HG03139 (cell line): Measurements from ENCODE around the gene AMPH.

Experiments used
- ATAC-seq: cut with Tn5 transposase; IDR thresholded peaks from one replicate; pipeline ENCODE4 v1.9.1; 2021; ENCODE audit not compliant: unreplicated experiment

AMPH gene

GRCh38 chr7:38545977-38546376 lies 85.2 kb downstream of the AMPH start:
- ATAC-seq = no peak

DNA sequence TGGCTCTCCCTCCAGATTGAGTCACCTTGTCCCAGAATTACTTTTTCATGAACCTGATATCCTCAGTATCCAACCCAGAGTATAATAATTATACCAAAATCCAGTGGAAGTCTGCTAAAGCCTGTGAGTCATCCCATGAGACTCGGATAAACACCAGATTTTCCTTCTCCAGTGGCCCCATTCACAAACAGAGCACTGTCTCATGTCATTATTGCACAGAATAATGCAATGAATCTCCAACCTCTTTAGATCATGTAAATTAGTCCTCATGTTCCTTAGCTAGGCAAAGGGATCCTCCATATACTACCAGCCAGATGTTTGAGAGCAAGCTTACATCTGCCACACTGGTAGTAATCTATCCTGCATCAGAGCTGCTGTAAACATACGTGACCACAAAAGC lies 89.0 kb downstream of the AMPH start:
- no peak for ATAC-seq

GRCh38 chr7:38541440-38541839 lies 89.7 kb downstream of the AMPH start:
- ATAC-seq = no peak

DNA sequence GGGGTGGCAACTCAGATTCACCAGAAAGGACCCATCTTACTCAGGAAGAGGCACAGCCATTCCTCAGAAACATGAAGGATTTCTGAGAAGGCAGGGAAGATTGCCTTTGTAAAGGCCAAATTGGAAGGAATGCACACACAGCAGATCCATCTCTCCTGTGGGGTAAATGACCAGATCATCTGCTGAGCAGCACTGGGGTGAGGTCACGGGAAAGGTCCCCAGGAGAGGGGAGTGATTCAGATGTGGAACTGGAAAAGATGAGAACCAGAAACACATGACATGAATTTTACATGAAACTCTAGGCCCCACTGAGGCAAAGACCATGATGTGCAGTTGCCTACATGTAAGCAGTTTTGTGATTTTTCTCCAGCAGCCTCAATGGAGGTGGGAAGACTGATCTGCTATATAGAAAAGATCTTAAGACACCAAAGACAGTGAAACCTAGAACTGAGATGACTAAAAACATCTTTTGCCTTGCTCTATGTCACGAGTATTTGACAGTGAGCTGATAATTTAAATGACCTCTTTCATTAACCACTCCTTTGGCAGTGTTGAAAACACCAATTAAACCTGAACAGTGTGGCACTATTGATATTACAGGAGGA lies 91.6 kb downstream of the AMPH start:
- no peak for ATAC-seq

GRCh38 chr7:38535073-38535472 lies 96.1 kb downstream of the AMPH start:
- ATAC-seq = no peak

DNA sequence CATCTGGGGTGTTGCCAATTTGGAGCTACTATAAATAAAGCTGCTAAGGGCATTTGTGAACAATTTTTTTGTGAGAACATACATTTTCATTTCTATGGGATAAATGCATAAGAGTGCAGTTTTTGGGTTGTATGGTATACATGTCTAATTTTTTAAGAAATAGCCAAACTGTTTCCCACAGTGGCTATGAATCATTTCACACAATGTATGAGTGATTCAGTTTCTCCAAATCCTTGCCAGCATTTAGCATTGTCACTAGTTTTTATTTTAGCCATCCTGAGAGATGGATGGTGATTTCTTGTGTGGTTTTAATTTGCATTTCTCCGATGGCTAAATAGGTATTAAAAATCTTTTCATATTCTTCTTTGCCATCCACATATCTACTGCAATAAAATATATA lies 105.3 kb downstream of the AMPH start:
- ATAC-seq = no peak

DNA sequence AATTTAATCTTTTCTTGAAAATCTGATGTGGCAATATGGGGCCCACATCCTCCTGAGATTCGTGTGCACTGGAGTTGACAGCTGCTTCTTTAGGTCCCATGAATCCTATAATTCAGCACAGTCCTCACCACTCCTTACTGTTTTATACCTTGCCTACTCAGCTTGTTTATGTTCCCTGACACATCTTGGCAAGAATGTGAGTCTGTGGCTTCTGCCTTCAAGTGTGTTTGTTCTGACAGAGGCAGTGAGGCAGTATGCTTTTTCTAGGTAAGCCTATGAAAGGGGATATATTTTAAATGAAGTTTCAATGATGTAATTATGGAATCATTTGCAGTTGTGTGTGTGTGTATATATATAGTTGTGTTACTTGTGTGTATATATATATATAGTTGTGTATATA lies 106.4 kb downstream of the AMPH start:
- ATAC-seq = no peak

DNA sequence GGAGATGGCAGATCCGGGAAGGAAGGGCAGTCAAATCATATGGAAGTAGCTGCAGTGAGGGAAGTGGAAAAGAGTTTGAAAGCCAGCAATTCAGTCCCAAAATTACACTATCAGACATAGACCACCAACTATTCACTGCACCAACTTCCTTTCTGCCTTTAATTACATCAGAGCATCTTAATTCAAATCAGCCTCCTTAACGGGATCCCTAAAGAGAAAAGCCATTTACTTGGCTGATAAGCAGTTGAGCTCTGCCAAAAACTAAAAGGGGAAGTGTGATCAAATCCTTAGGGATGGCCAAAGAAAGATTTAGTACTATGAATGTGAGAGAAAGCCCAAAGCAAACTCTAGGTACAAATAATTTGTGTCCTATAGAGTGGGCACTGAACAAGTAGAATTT lies 110.4 kb downstream of the AMPH start:
- ATAC-seq = no peak

GRCh38 chr7:38518541-38518940 lies 112.6 kb downstream of the AMPH start:
- no peak for ATAC-seq

DNA sequence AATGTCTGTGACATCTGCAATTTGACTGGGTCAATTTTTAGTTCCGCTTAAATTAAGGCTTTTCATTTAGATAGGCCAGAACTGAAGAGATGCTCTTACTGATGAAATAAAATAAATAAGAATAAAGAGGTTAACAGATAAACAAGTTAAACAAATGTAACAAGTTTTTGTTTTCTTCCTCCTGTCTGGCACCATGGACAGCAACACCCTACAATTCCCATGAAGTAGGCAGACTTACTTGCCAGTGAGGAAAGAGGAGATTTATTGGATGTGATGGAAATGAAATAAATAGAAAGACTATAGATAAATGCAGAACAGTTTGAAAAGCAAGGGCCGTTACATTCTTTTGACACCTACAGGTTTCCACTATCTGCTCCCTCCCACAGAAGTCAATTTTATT lies 118.5 kb downstream of the AMPH start:
- no peak for ATAC-seq

DNA sequence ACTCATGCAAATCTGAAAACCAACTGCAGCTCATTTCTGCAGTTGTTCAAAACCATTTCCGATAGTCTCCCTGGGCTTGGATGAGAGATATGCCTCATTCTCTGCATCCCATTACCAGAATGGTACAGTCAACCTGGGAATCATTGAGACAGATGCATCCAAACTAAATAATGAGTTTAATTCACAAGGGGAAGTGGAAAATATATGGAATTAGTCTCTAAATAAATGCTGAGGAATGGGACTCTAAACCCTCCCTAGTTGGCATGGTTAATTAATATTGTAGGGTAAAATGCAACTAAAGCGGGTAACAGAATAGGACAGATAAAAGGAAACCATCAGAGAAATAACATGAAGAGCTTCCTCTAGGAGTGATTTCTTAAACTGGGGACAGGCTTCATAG lies 118.9 kb downstream of the AMPH start:
- no peak for ATAC-seq

- ATAC-seq = no peak
These were observed 123.8 kb downstream of the AMPH start for GRCh38 chr7:38507384-38507783.

- ATAC-seq = no peak
These were observed 124.4 kb downstream of the AMPH start for GRCh38 chr7:38506756-38507155.

DNA sequence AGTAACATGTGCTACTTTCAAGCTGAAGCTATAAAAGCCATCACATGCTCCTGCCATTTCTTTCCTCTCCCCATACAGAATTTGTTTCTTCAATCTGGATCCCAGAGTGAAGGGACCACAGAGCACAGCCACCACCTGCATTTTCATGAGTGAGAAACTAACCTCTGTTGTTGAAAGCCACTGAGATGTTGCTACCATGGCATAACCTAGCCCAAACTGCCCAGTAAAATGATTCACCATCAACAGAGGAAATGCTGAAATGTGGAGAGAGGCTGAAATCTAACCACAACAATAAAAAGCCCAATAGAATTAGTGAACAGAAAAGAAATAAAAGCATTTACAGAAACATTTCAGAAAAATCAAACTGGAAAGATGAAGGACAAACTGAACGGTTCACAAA lies 125.2 kb downstream of the AMPH start:
- no peak for ATAC-seq

GRCh38 chr7:38504684-38505083 lies 126.5 kb downstream of the AMPH start:
- no peak for ATAC-seq

DNA sequence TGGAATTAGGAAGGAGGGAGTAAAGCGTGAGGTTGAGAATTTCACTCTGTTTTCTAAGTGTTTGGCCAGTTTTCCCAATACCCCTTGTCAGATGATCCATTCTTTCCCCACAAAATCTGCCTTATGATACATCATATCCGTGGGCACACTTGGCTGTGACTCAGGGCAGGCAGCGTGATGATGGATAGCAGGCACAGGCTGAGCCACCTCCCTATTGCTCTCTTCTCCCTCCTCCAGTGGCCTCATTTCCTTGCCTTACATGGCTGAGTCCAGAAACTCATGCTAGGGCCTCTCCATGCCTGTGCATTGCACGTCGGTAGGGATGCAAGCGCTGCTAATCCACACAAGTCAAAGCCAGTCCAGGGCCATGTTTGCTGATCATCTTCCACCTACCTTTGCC lies 128.3 kb downstream of the AMPH start:
- ATAC-seq = no peak

DNA sequence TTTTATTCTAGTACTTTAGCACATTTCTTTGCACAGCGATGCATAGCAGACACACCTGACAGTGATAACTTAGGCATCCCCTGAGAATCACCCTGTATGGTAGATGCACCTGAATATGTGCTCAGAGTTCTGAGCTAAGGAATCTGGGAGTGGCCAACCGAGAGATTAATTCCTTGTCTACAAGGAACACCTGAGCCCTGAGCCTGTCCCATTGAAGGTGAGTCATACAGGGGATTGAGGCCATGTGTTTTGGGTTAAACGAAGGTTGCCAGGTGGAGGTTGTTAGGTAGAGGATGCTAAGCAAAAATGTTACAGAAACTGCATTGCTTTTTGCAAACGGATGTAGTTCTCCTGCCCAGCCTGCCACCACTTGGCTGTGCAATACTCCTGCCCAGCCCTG lies 128.9 kb downstream of the AMPH start:
- ATAC-seq = no peak

DNA sequence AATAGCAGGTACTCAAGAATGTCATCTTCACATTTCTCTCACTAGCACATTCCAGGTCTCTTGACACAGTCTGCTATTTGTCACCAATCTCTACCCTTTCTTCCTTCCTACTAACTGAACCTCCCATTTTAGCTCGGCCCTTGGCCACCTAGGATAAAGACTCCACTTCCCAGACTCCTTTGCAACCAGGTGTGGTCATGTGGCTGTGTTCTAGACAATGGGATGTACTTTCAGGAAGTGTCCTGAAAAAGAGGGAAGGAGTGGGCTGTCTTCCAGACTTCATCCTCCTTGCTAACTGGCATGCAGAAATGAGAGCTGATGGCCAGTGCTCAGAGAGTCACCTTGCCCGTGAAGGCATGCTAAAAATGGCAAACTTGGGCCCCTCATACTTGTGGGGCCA lies 139.2 kb downstream of the AMPH start:
- ATAC-seq = no peak

GRCh38 chr7:38482521-38482920 lies 148.7 kb downstream of the AMPH start:
- no peak for ATAC-seq

DNA sequence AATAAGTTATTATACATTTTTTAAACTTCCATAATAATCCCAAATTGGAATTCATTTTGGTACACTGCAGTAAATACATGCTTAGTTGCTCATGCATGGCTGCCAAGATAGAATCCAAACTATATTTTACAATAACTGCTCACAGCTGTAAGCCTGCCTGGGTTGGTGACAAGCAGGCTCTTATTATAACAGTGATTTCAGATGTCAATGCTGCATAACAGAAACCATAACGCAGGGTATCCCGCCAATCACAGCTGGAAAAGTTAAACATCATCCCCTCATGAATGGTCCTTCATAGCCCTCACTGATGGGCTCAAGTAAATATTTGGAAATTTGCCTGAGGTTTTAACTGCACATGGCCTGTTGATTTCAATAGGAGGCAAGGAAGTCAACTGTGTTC lies 149.8 kb downstream of the AMPH start:
- no peak for ATAC-seq

- no peak for ATAC-seq
These were observed 152.8 kb downstream of the AMPH start for GRCh38 chr7:38478404-38478803.

DNA sequence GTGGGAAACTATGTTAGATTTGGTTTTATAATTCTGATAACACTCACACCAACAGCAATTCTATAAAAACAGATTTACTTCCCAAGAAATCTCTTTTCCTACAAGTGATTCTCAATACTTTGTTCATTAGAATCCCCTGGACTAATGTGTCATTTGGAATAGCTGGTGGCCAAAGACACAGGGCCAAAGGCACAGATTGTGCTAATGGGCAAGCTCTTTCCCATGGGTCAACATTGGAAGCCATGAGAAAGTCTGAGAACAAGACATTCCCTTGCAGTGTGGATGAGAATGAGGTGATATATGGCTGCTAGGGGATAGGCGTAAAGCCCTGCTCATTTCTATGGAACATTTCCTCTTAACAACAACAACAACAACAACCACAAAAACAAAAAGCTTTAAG lies 153.8 kb downstream of the AMPH start:
- no peak for ATAC-seq

DNA sequence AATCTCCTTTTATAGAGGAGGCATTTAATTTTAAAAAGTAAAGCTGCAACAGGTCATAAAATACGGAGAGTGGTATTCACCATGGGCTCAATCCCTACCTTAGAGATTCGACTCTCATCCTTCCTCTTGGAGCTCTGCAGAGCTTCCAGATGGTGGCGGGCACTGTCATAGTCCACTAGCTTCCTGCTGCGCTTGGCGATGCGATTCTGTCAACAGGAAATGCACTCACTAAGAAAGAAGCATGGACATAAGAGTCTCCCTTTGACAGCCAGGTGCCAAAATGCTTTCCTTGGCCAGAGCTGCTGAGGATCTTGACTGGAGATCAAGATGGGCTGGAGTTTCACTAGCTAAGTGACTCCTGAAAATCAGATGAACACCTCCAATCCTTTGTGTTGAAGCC lies 154.4 kb downstream of the AMPH start:
- ATAC-seq = no peak

DNA sequence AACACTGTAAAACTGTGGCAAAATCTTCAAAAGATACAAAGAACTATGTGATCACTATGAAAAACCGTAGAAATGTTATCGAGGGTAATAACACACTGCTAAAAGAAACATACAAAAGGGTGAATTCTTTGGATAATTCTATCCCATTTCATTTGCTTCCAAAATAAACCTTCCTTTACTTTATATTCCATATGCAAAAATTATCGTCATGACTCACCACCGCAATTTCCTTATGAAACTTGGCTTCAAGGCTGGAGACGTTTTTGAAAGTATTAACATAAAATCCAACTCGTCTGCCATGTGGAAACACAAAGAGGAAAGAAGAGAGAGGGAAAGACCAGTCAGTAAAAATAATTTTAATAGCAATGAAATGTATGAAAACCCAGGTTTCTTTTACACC lies 165.2 kb downstream of the AMPH start:
- no peak for ATAC-seq
